Cardiac muscle cell (in vitro differentiated cells and primary cell): ENCODE data around the gene MYH9. TPM values are rescaled to one million over a fixed set of nuclear protein-coding genes. Genes with fewer than 3 reads are reported as not detected.

Source experiments
- DNase-seq, 2 donors: peaks; one replicate each; pipeline versions ENCODE4 v3.0.0 to v3.0.0-alpha.2; 2010 to 2017; ENCODE audit warnings: low read depth in 1 of 2, low spot score in 1 of 2
- H3K27ac ChIP-seq: fragments of 200-600 bp; sonication (generic); 2 replicates; pipeline ENCODE4 v1.5.1; 2016
- H3K27me3 ChIP-seq: fragments of 200-600 bp; sonication (generic); 2 replicates; pipeline ENCODE4 v1.6.0; 2016; ENCODE audit warnings: control low read depth
- H3K36me3 ChIP-seq: fragments of 200-600 bp; sonication (generic); 2 replicates; pipeline ENCODE4 v1.5.1; 2016; ENCODE audit warnings: control low read depth
- H3K4me1 ChIP-seq: fragments of 200-600 bp; sonication (generic); 2 replicates; pipeline ENCODE4 v1.8.1; 2017; ENCODE audit warnings: low read depth, mild to moderate bottlenecking, mixed run types
- H3K4me3 ChIP-seq: fragments of 200-600 bp; sonication (generic); 2 replicates; pipeline ENCODE4 v1.5.1; 2016; ENCODE audit warnings: mild to moderate bottlenecking
- H3K9me3 ChIP-seq: fragments of 200-600 bp; sonication (generic); 2 replicates; pipeline ENCODE4 v1.5.1; 2017; ENCODE audit warnings: low read depth, mild to moderate bottlenecking, control low read depth
- polyA plus RNA-seq: library from polyadenylated mRNA; unstranded; fragments of >200 nt; fragmentation: Nextera tagmentation; extraction: Ambion mirVana; gene quantifications from 2 replicates; pipeline ENCODE4 v1.2.1, GENCODE V29; 2016
- total RNA-seq: library from RNA; depleted of rRNA; stranded (reverse); fragments of >200 nt; gene quantifications from 2 replicates; pipeline ENCODE4 v1.2.3, GENCODE V29; 2016
- TF ChIP-seq, protein P1 (sequence below): IDR thresholded peaks from 2 replicates; pipeline ENCODE4 v1.5.1; 2012; ENCODE audit warnings: low read depth, mild to moderate bottlenecking, low read length

MYH9 gene
- total and polyA plus RNA-seq, 2 experiments from 2014 or later = 88.7 to 174 TPM

DNA sequence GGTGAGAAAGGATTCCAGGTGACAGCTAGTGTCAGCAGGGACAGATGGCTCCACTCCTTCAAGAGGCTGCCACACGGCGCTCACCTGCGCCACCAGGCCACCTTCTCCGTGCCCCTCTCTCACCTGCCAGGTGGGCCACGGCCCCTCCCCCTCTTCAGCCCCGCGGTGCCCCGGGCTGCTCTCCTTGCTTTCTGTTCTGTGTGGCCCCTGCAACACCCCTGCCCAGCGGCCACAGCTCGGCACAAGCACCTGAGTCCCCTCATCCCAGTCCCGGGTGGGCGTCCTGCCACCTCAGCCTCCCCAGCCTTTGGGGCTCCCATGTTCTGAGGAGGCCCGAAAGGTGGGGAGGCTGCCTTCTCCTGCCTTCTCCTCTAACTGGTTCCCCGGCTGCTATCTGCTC, 88.5 kb downstream of the MYH9 start:
- no peaks in the 10 kb centered on the region for H3K4me1 ChIP-seq
- no peak for DNase-seq
- TF ChIP-seq, protein P1, sequence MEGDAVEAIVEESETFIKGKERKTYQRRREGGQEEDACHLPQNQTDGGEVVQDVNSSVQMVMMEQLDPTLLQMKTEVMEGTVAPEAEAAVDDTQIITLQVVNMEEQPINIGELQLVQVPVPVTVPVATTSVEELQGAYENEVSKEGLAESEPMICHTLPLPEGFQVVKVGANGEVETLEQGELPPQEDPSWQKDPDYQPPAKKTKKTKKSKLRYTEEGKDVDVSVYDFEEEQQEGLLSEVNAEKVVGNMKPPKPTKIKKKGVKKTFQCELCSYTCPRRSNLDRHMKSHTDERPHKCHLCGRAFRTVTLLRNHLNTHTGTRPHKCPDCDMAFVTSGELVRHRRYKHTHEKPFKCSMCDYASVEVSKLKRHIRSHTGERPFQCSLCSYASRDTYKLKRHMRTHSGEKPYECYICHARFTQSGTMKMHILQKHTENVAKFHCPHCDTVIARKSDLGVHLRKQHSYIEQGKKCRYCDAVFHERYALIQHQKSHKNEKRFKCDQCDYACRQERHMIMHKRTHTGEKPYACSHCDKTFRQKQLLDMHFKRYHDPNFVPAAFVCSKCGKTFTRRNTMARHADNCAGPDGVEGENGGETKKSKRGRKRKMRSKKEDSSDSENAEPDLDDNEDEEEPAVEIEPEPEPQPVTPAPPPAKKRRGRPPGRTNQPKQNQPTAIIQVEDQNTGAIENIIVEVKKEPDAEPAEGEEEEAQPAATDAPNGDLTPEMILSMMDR = no peak
- H3K27ac ChIP-seq = no peak overlapping the region
- no peaks in the 10 kb centered on the region for H3K27me3 ChIP-seq
- peaks cover 85% of the 10 kb centered on the region for H3K36me3 ChIP-seq
- H3K4me3 ChIP-seq = no peak overlapping the region
- no peaks in the 10 kb centered on the region for H3K9me3 ChIP-seq

DNA sequence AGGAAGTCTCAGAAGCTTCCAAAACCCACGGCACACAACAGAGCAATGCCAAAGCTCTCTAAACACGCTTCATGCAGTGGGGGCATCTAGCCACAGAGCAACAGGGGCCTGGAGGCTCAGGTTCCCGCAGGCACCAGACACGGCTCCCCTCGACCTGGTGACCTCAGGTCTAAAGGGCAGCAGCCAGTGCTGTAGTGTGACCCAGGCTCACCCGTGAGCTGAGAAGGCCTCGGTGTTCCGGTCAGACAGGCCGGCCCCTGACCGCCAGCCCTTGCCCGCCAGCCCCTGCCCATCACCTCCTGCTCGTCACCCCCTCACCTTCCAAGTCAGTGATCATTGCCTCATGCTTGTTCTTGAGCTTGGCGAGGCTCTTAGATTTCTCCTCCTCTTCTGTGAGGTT, 89.2 kb downstream of the MYH9 start:
- no peaks in the 10 kb centered on the region for H3K4me1 ChIP-seq
- H3K36me3 ChIP-seq = peaks cover 86% of the 10 kb centered on the region
- no peaks in the 10 kb centered on the region for H3K9me3 ChIP-seq
- H3K27ac ChIP-seq = no peak overlapping the region
- H3K27me3 ChIP-seq = no peaks in the 10 kb centered on the region
- H3K4me3 ChIP-seq = no peak overlapping the region
- TF ChIP-seq, protein P1 = no peak
- DNase-seq = no peak

DNA sequence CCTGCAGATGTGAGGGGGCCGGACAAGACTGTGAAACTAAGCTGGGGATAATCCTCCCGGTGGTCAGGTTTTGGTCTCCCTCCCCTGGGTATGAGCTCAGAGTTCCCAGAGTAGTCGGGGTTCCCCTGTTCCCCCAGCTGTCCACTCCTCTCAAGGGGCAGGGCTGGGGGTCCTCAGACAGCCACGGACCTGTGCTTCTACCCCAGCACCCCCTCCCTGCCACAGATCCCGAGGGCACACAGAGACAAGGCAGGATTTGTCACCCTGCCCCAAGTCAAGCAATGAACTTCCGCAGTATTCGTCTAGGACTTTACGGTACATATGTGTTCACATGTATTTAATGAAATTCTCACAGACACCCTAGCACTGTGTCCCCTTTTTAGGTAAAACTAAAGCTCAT, 89.6 kb downstream of the MYH9 start:
- H3K9me3 ChIP-seq = no peaks in the 10 kb centered on the region
- no peak for DNase-seq
- H3K36me3 ChIP-seq = peaks cover 91% of the 10 kb centered on the region
- TF ChIP-seq, protein P1 = no peak
- no peak overlapping the region for H3K4me3 ChIP-seq
- no peak overlapping the region for H3K27ac ChIP-seq
- no peaks in the 10 kb centered on the region for H3K4me1 ChIP-seq
- no peaks in the 10 kb centered on the region for H3K27me3 ChIP-seq

DNA sequence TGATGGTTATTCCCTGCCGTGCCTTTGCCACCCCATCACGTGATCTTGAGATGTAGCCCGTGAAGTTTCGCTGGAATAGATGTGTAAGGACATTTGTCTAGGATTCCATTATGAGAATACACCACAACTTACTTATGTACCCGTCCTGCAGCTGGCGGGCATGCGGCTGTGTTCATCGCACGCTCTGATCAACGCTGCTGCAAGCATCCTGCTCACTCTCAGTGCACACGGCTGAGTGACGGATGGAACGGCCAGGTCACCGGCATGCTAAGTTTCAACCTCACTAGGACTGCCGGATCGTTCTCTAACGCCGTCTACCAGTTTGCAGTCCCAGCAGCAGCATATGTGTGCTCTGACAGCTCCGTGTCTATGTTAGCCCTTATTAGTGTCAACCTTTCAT, 90.2 kb downstream of the MYH9 start:
- no peaks in the 10 kb centered on the region for H3K4me1 ChIP-seq
- TF ChIP-seq, protein P1 = no peak
- H3K27me3 ChIP-seq = no peaks in the 10 kb centered on the region
- no peak overlapping the region for H3K27ac ChIP-seq
- peaks cover 96% of the 10 kb centered on the region for H3K36me3 ChIP-seq
- no peak overlapping the region for H3K4me3 ChIP-seq
- no peaks in the 10 kb centered on the region for H3K9me3 ChIP-seq
- no peak for DNase-seq

DNA sequence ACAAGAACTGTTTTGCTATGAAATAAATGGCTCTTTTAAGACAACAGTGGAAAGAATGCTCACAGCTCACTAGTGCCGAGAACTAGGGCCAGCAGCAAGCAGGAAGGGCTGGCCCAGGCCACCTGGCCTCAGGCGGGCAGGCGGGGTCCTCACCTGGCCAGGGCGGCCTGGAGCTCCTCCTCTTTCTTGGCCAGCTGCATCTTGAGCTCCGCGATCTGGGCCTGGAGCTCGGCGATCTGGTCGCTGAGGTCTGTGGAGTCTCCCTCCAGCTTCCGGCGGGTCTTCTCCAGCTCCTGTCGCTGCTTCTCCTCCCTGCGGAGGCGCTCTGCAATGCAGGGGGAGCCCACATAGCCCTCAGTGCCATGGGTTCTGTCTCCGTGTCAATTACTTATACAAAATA, 91.1 kb downstream of the MYH9 start:
- TF ChIP-seq, protein P1 = no peak
- DNase-seq = no peak
- Histone ChIP-seq H3K27me3 (no peaks in the 10 kb centered on the region), H3K4me1 (no peaks in the 10 kb centered on the region), H3K27ac (no peak overlapping the region), H3K4me3 (no peak overlapping the region), H3K9me3 (no peaks in the 10 kb centered on the region), H3K36me3 (peaks cover 96% of the 10 kb centered on the region)

DNA sequence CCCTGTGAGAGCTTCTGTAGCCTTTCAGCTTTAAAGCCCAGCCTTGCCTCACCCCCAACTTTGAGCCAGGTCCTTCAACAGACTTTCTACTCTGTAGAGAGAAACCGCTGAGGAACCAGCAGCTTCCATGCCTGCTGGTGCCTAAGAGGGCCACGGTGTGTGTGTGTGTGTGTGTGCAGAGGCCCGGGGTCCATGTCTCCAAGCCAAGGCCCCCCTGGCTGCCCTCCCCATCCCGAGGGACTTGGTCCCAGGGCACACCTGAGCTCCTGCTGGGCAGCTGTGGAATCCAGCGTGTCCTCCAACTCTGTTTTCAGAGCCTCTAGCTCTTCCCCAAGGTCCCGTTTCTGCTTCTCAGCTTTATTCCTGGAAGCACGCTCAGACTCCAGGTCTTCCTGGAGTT, 92.5 kb downstream of the MYH9 start:
- Histone ChIP-seq H3K36me3 (peaks cover 84% of the 10 kb centered on the region), H3K27me3 (no peaks in the 10 kb centered on the region), H3K4me3 (no peak overlapping the region), H3K27ac (no peak overlapping the region), H3K4me1 (no peaks in the 10 kb centered on the region), H3K9me3 (no peaks in the 10 kb centered on the region)
- no peak for DNase-seq
- TF ChIP-seq, protein P1 = no peak
